Aorta (tissue), 5 donors: ENCODE measurements around the gene PDE1A. TPM values are rescaled to one million over a fixed set of nuclear protein-coding genes. Genes with fewer than 3 reads are reported as not detected.

Experiments
- ATAC-seq: fragments of 200-7000 bp; cut with Tn5 transposase; one replicate; pipeline ENCODE4 v1.9.1; 2022; ENCODE audit warnings: moderate library complexity; ENCODE audit not compliant: low FRiP score
- DNase-seq, 2 donors: peaks; one replicate each; pipeline ENCODE4 v3.0.0-alpha.2; 2020
- H3K27ac ChIP-seq, 2 donors: one replicate each; pipeline ENCODE4 v1.5.1; 2013; ENCODE audit warnings: low read length in 2 of 2, mild to moderate bottlenecking in 2 of 2, moderate library complexity in 2 of 2, control low read depth in 1 of 2, inconsistent platforms in 1 of 2, low read depth in 1 of 2
- H3K27me3 ChIP-seq, 2 donors: one replicate each; pipeline ENCODE4 v1.6.1; 2013; ENCODE audit warnings: control low read depth in 1 of 2, low read length in 1 of 2, mild to moderate bottlenecking in 1 of 2, moderate library complexity in 1 of 2; ENCODE audit not compliant: insufficient read depth in 2 of 2, control insufficient read depth in 1 of 2
- H3K36me3 ChIP-seq, 2 donors: one replicate each; pipeline ENCODE4 v1.6.1; 2013; ENCODE audit warnings: control low read depth in 1 of 2, low read length in 1 of 2, mild to moderate bottlenecking in 1 of 2; ENCODE audit not compliant: insufficient read depth in 2 of 2, control insufficient read depth in 1 of 2
- H3K4me1 ChIP-seq, 2 donors: one replicate each; pipeline ENCODE4 v1.6.1; 2013; ENCODE audit warnings: low read length in 2 of 2, control low read depth in 1 of 2, mild to moderate bottlenecking in 1 of 2, moderate library complexity in 1 of 2; ENCODE audit not compliant: insufficient read depth in 2 of 2, control insufficient read depth in 1 of 2
- H3K4me3 ChIP-seq, 2 donors: one replicate each; pipeline ENCODE4 v1.5.1; 2013; ENCODE audit warnings: low read length in 2 of 2, control low read depth in 1 of 2, mild to moderate bottlenecking in 1 of 2
- H3K9me3 ChIP-seq: one replicate; pipeline ENCODE4 v1.6.1; 2013; ENCODE audit warnings: mild to moderate bottlenecking, low read length; ENCODE audit not compliant: control insufficient read depth
- WGBS, 2 donors: extraction: QIAGEN DNeasy Blood & Tissue Kit; methylation state at CpG; one replicate each; pipeline ENCODE4 v1.1.7; 2013; 5-methylcytosine and 5-hydroxymethylcytosine counted together
- intact Hi-C, 2 donors: fragments of 100-400 bp; cut with DNase I; formaldehyde crosslinking; loops; one replicate each; pipeline versions ENCODE4 v1.14.2 to v1.15.0; 2022
- polyA plus RNA-seq, 2 donors: library from polyadenylated mRNA; stranded (reverse); fragments of 200-250 nt; gene quantifications; one replicate each; pipeline ENCODE4 v1.2.3, GENCODE V29; 2013
- total RNA-seq, 2 donors: library from RNA; stranded (reverse); fragmentation: NEBNext Ultra II Directional; extraction: Animal tissue kit (Norgen Biotek cat#: 25700); gene quantifications; one replicate each; pipeline ENCODE4 v1.2.1, GENCODE V29; 2021
- donor health status: healthy with polysubstance abuse.
- donor health status: Bipolar disorder and iron deficiency.
- donor health status: DM: no; HTN: no; CAD: no.
- donor health status: DM: no; HTN: no; CAD: no.
- donor health status: DM: yes; HTN: yes; CAD: no.

PDE1A gene
- total and polyA plus RNA-seq, 4 donors: 17.1 to 34.1 (median 27.6) TPM

GRCh38 chr2:182375862-182376261 is 51.0 kb downstream of the PDE1A start:
- peaks cover 6% of the 10 kb centered on the region for H3K9me3 ChIP-seq
- DNase-seq (no peak), ATAC-seq (no peak)
- H3K27ac ChIP-seq: no peak overlapping the region
- peaks cover 0 to 5% of the 10 kb centered on the region in 2 donors for H3K4me1 ChIP-seq
- no peaks in the 10 kb centered on the region for H3K36me3 ChIP-seq
- no peaks in the 10 kb centered on the region for H3K27me3 ChIP-seq
- WGBS, 2 donors: 93 to 100% methylated on average over 1 of the region's 1 CpG
- intact Hi-C loops: loop anchor here (5.0 to 10.0 kb wide), 2 partner anchors 41 to 69 kb away; no protein-coding TSS in a partner anchor
- H3K4me3 ChIP-seq: no peak overlapping the region

- Histone ChIP-seq H3K36me3 (no peaks in the 10 kb centered on the region), H3K9me3 (peaks cover 6% of the 10 kb centered on the region), H3K4me3 (no peak overlapping the region), H3K4me1 (peaks cover 0 to 3% of the 10 kb centered on the region in 2 donors), H3K27me3 (no peaks in the 10 kb centered on the region), H3K27ac (peak overlapping the region; percentile 91 to 93)
- intact Hi-C loops: loop anchor here in 1 of 2 donors (10.0 kb wide), 1 partner anchor 72 kb away; no protein-coding TSS in a partner anchor
- WGBS, 2 donors: 4 to 6% methylated on average over 2 of the region's 2 CpGs
- ATAC-seq (peak; percentile 91), DNase-seq (peak in 1 of 2 donors; percentile 51)
These were observed 54.2 kb downstream of the PDE1A start for GRCh38 chr2:182372661-182373060.

GRCh38 chr2:182368996-182369395 is 57.8 kb downstream of the PDE1A start:
- Histone ChIP-seq H3K27me3 (no peaks in the 10 kb centered on the region), H3K36me3 (no peaks in the 10 kb centered on the region), H3K4me1 (peaks cover 0 to 3% of the 10 kb centered on the region in 2 donors), H3K27ac (no peak overlapping the region), H3K9me3 (no peaks in the 10 kb centered on the region), H3K4me3 (no peak overlapping the region)
- ATAC-seq: no peak
- DNase-seq: no peak
- intact Hi-C loops: no loop called here
- WGBS, 2 donors: 80 to 83% methylated on average over 3 of the region's 3 CpGs

- Histone ChIP-seq H3K27ac (no peak overlapping the region), H3K4me1 (peaks cover 0 to 3% of the 10 kb centered on the region in 2 donors), H3K4me3 (no peak overlapping the region), H3K27me3 (no peaks in the 10 kb centered on the region), H3K36me3 (no peaks in the 10 kb centered on the region), H3K9me3 (no peaks in the 10 kb centered on the region)
- intact Hi-C loops: no loop called here
- DNase-seq: no peak
- ATAC-seq: no peak
These were observed 58.4 kb downstream of the PDE1A start for GRCh38 chr2:182368446-182368845.

GRCh38 chr2:182367401-182367800 is 59.4 kb downstream of the PDE1A start:
- Histone ChIP-seq H3K4me1 (no peaks in the 10 kb centered on the region), H3K9me3 (no peaks in the 10 kb centered on the region), H3K4me3 (no peak overlapping the region), H3K36me3 (no peaks in the 10 kb centered on the region), H3K27me3 (no peaks in the 10 kb centered on the region), H3K27ac (no peak overlapping the region)
- DNase-seq: no peak
- intact Hi-C loops: no loop called here
- WGBS, 2 donors: 96 to 99% methylated on average over 2 of the region's 2 CpGs
- no peak for ATAC-seq

GRCh38 chr2:182366628-182367027 is 60.2 kb downstream of the PDE1A start:
- intact Hi-C loops: no loop called here
- H3K4me3 ChIP-seq: no peak overlapping the region
- peak; percentile 31 for ATAC-seq
- no peaks in the 10 kb centered on the region for H3K4me1 ChIP-seq
- no peaks in the 10 kb centered on the region for H3K9me3 ChIP-seq
- H3K27ac ChIP-seq: no peak overlapping the region
- WGBS, 2 donors: 74 to 75% methylated on average over 4 of the region's 4 CpGs
- no peak for DNase-seq
- no peaks in the 10 kb centered on the region for H3K36me3 ChIP-seq
- H3K27me3 ChIP-seq: no peaks in the 10 kb centered on the region

- no peak overlapping the region for H3K27ac ChIP-seq
- DNase-seq (no peak), ATAC-seq (no peak)
- intact Hi-C loops: no loop called here
- no peak overlapping the region for H3K4me3 ChIP-seq
- H3K9me3 ChIP-seq: no peaks in the 10 kb centered on the region
- 91 to 93% methylated on average over 3 of the region's 3 CpGs for WGBS, 2 donors
- no peaks in the 10 kb centered on the region for H3K36me3 ChIP-seq
- H3K27me3 ChIP-seq: no peaks in the 10 kb centered on the region
- no peaks in the 10 kb centered on the region for H3K4me1 ChIP-seq
These were observed 61.0 kb downstream of the PDE1A start for GRCh38 chr2:182365855-182366254.

GRCh38 chr2:182361477-182361876 is 65.4 kb downstream of the PDE1A start:
- intact Hi-C loops: no loop called here
- no peak overlapping the region for H3K27ac ChIP-seq
- WGBS, 2 donors: 88 to 93% methylated on average over 1 of the region's 1 CpG

GRCh38 chr2:182360663-182361260 is 66.1 kb downstream of the PDE1A start:
- ATAC-seq: no peak
- Histone ChIP-seq H3K4me3 (no peak overlapping the region), H3K27ac (no peak overlapping the region), H3K27me3 (no peaks in the 10 kb centered on the region), H3K4me1 (no peaks in the 10 kb centered on the region), H3K36me3 (no peaks in the 10 kb centered on the region), H3K9me3 (no peaks in the 10 kb centered on the region)
- no peak for DNase-seq
- intact Hi-C loops: no loop called here
- WGBS, 2 donors: 91 to 93% methylated on average over 2 of the region's 2 CpGs

More at GRCh38 chr2:182361477-182361876, 65.4 kb downstream of the PDE1A start:
- Histone ChIP-seq H3K9me3 (no peaks in the 10 kb centered on the region), H3K27me3 (no peaks in the 10 kb centered on the region), H3K4me1 (no peaks in the 10 kb centered on the region), H3K4me3 (no peak overlapping the region), H3K36me3 (no peaks in the 10 kb centered on the region)
- DNase-seq: no peak
- no peak for ATAC-seq
